Memory B cell (primary cell): ENCODE results near the gene FIBCD1.

Experiments
- ATAC-seq: fragments of 150-1000 bp; cut with Tn5 transposase; 2 replicates; pipeline ENCODE4 v1.10.0; 2021; ENCODE audit warnings: low read depth, mild to moderate bottlenecking, moderate library complexity
- DNase-seq, 2 donors: peaks; one replicate each; pipeline ENCODE4 v3.0.0; 2022; ENCODE audit warnings: low spot score in 2 of 2
- H3K27ac Mint-ChIP-seq: one replicate; pipeline ENCODE4 v1.8.0; 2022; ENCODE audit warnings: mild to moderate bottlenecking, moderate library complexity, mixed read lengths
- H3K27me3 Mint-ChIP-seq: one replicate; pipeline ENCODE4 v1.8.0; 2022; ENCODE audit warnings: mixed read lengths
- H3K36me3 Mint-ChIP-seq: one replicate; pipeline ENCODE4 v1.8.0; 2022; ENCODE audit warnings: mild to moderate bottlenecking, mixed read lengths
- H3K4me1 Mint-ChIP-seq: one replicate; pipeline ENCODE4 v1.8.0; 2022; ENCODE audit warnings: mixed read lengths
- H3K4me3 Mint-ChIP-seq: one replicate; pipeline ENCODE4 v1.8.0; 2022; ENCODE audit warnings: mild to moderate bottlenecking, moderate library complexity, mixed read lengths
- H3K9me3 Mint-ChIP-seq: one replicate; pipeline ENCODE4 v1.8.0; 2022; ENCODE audit warnings: mixed read lengths

FIBCD1 gene

DNA sequence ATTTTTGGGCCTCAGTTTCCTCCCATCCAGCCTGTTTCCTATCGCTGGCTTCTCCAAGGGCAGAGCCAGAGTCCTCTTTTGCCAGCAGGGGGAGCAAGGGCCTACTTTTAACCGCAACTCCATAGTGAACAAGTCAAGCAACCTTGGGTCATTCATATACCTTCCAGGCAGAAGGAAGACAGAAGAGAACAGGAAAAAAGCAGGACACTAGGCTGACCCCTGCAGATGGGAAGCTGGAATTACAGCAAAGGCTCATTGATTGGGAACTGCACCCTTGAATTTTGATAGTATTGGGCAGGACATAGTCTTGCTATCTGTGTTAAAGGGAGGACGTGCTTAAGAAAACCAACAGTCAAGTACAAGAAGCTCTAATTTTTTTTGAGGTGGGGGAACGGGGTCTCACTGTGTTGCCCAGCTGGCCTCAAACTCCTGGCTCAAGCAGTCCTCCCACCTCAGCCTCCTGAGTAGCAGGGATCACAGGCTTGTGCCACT is 72.5 kb downstream of the FIBCD1 start:
- Mint-ChIP-seq H3K4me1 (peaks cover 14% of the 10 kb centered on the region), H3K27ac (no peak overlapping the region), H3K36me3 (peaks cover 4% of the 10 kb centered on the region), H3K9me3 (no peaks in the 10 kb centered on the region), H3K27me3 (no peaks in the 10 kb centered on the region), H3K4me3 (no peak overlapping the region)
- peak; percentile 42 to 52 for DNase-seq
- peak; percentile 67 for ATAC-seq

- H3K4me3 Mint-ChIP-seq = no peak overlapping the region
- no peaks in the 10 kb centered on the region for H3K9me3 Mint-ChIP-seq
- no peaks in the 10 kb centered on the region for H3K27me3 Mint-ChIP-seq
- H3K36me3 Mint-ChIP-seq = peaks cover 5% of the 10 kb centered on the region
- ATAC-seq = no peak
- no peak overlapping the region for H3K27ac Mint-ChIP-seq
- H3K4me1 Mint-ChIP-seq = peaks cover 9% of the 10 kb centered on the region
- DNase-seq = no peak
These were observed 73.1 kb downstream of the FIBCD1 start for GRCh38 chr9:130865921-130866320.

DNA sequence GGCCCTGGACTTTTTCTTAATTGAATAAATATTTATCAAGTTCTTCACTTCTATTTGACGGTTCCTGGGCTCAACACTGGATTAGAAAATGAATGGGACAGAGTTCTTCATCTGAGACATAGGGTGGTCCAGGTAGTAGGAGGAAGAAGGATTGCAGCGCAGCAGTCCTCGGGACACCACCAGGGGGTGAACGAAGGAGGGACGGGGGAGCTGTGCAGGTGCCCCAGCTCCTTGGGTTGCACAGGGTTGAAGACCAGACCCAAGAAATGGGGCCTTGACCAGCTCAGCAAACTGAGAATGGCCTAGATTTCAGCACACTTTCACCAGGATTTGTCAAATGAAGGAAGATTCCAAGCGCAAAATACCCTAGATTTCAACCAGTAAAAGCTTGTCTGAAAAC is 74.5 kb downstream of the FIBCD1 start:
- DNase-seq = no peak
- Mint-ChIP-seq H3K9me3 (no peaks in the 10 kb centered on the region), H3K27me3 (no peaks in the 10 kb centered on the region), H3K4me3 (no peak overlapping the region), H3K27ac (no peak overlapping the region), H3K36me3 (peaks cover 5% of the 10 kb centered on the region), H3K4me1 (peaks cover 4% of the 10 kb centered on the region)
- no peak for ATAC-seq

- H3K9me3 Mint-ChIP-seq = no peaks in the 10 kb centered on the region
- no peak for ATAC-seq
- no peak overlapping the region for H3K27ac Mint-ChIP-seq
- no peak overlapping the region for H3K4me3 Mint-ChIP-seq
- no peak for DNase-seq
- no peaks in the 10 kb centered on the region for H3K27me3 Mint-ChIP-seq
- peaks cover 5% of the 10 kb centered on the region for H3K36me3 Mint-ChIP-seq
- H3K4me1 Mint-ChIP-seq = peaks cover 4% of the 10 kb centered on the region
These were observed 76.3 kb downstream of the FIBCD1 start for GRCh38 chr9:130862747-130863146.

- ATAC-seq (no peak), DNase-seq (no peak)
- Mint-ChIP-seq H3K27me3 (no peaks in the 10 kb centered on the region), H3K36me3 (peaks cover 9% of the 10 kb centered on the region), H3K9me3 (no peaks in the 10 kb centered on the region), H3K4me3 (no peak overlapping the region), H3K27ac (no peak overlapping the region), H3K4me1 (peaks cover 4% of the 10 kb centered on the region)
These were observed 76.8 kb downstream of the FIBCD1 start for GRCh38 chr9:130862217-130862616.

GRCh38 chr9:130861372-130862180 is 77.5 kb downstream of the FIBCD1 start:
- ATAC-seq (no peak), DNase-seq (no peak)
- H3K27me3 Mint-ChIP-seq = no peaks in the 10 kb centered on the region
- H3K27ac Mint-ChIP-seq = no peak overlapping the region
- no peaks in the 10 kb centered on the region for H3K9me3 Mint-ChIP-seq
- H3K36me3 Mint-ChIP-seq = peaks cover 9% of the 10 kb centered on the region
- H3K4me1 Mint-ChIP-seq = peaks cover 4% of the 10 kb centered on the region
- no peak overlapping the region for H3K4me3 Mint-ChIP-seq

- Mint-ChIP-seq H3K9me3 (no peaks in the 10 kb centered on the region), H3K27ac (no peak overlapping the region), H3K4me1 (no peaks in the 10 kb centered on the region), H3K27me3 (no peaks in the 10 kb centered on the region), H3K36me3 (peaks cover 6% of the 10 kb centered on the region), H3K4me3 (no peak overlapping the region)
- ATAC-seq = no peak
- no peak for DNase-seq
These were observed 78.4 kb downstream of the FIBCD1 start for GRCh38 chr9:130860458-130861316.

DNA sequence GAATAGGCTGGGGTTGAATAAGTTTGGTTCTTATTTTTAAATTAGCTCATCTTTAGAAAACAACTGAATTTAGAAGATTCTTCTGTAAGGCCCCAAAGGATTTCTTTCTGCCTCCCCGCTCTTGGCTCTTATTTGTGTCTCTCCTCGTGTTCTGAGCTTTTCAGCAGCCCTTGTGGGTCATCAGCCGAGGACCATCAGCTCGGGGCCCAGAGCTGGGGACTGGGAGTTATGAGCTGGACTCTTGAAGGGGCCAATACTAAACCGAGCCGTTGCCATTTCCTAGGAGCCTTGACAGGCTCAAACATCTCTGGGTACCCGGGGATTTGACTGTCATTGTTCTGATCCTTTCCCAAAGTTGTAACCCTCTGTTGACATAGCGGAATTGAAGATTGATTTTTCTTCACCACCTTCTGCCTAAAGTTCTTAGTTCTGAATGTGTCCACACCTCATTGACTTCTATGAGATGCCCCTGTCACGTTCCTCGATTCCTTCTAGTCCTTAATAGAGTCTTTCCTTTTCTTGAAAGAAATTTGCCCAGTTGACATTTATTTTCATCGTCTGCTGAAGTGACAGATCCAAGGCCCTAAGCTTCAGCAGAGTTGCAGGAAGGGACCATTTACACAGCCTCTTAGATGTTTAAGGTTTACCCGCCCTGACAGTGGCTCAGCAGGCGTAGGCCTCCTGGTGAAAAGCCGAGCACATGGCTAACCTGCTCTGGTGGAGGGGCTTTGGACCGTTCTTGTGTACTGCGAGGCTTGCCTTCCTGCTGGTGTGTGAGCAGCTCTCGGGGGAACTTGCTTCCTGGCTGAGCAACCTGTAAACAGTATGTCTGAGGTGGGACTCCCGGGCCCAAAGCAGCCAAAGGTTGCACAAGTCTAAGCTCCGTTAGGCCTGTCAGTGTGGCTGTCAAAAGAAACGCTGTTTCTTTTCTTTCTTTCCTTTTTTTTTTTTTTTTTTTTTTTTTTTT is 80.0 kb downstream of the FIBCD1 start:
- peaks cover 7% of the 10 kb centered on the region for H3K36me3 Mint-ChIP-seq
- DNase-seq (no peak), ATAC-seq (no peak)
- no peaks in the 10 kb centered on the region for H3K27me3 Mint-ChIP-seq
- no peaks in the 10 kb centered on the region for H3K4me1 Mint-ChIP-seq
- H3K27ac Mint-ChIP-seq = no peak overlapping the region
- H3K4me3 Mint-ChIP-seq = no peak overlapping the region
- no peaks in the 10 kb centered on the region for H3K9me3 Mint-ChIP-seq

DNA sequence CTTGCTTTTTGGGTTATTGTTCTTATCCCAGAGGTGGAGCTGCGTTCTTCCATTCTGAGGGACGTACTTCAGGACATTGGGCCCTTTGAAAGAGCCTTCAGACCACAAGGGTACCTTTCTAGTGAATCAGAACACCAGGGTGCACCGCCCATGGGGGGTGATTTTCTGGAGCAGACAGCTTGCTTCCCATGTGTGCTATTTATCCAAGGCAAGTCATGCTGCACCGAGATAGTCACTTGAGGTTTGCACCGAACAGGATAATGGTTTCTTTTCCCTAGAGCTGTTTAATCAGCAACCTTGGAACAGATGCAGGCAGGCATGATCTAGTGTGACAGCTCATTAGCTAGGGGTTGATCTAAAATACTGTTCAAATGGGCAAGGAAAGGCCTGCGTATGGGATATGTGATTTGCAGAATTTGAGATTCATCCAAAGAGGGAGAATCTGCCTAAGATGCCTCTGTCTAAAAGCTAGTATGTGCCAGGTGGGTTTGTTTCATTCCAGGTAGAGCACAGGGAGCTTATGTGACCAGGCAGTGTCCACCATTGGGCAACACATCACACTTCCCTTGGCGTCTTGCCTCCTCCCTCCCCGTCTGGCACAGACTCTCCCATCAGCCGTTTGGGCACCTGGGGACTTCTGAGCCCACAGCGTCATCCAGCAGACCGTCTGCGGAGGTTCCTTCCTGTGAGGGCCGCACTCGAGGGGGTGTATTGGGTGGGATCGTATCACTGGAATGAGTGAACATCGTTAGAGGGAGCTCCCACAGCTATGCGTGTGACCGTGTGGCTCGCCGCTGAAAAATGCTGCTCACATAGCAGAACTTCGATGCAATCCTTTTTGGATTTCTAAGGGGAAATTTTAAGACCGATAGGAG is 80.9 kb downstream of the FIBCD1 start:
- Mint-ChIP-seq H3K9me3 (no peaks in the 10 kb centered on the region), H3K36me3 (peaks cover 7% of the 10 kb centered on the region), H3K27me3 (no peaks in the 10 kb centered on the region), H3K4me3 (no peak overlapping the region), H3K4me1 (no peaks in the 10 kb centered on the region), H3K27ac (no peak overlapping the region)
- ATAC-seq (no peak), DNase-seq (no peak)

DNA sequence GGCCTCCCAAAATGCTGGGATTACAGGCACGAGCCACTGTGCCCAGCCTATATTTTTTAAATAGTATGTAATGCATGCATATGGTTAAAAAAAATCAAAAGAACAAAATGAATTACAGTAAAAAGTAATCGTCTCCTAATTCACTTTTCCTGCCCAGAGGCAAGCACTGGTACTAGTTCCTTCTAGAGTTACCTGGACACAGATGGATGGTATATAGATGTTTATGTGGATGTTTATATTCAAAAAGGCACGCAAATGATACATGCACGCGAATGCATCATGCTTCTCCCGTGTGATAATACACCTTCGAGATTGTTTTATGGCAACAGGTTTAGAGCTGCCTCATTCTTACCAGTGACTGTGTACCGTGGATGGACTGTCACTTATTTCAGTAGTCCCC is 82.6 kb downstream of the FIBCD1 start:
- Mint-ChIP-seq H3K27ac (no peak overlapping the region), H3K4me3 (no peak overlapping the region), H3K36me3 (peaks cover 6% of the 10 kb centered on the region), H3K27me3 (no peaks in the 10 kb centered on the region), H3K9me3 (no peaks in the 10 kb centered on the region), H3K4me1 (no peaks in the 10 kb centered on the region)
- ATAC-seq = no peak
- DNase-seq = no peak

DNA sequence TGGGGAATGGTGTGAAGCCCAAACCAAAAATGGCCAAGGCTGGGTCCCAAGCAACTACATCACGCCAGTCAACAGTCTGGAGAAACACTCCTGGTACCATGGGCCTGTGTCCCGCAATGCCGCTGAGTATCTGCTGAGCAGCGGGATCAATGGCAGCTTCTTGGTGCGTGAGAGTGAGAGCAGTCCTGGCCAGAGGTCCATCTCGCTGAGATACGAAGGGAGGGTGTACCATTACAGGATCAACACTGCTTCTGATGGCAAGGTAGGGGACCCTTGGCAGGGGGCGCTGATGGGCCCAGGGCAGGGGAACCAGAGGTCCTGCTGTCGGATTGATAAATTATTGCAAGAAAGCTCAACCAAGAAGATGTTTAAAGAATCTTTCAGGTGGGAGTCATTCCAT is 84.2 kb downstream of the FIBCD1 start:
- no peak overlapping the region for H3K27ac Mint-ChIP-seq
- H3K4me1 Mint-ChIP-seq = peaks cover 2% of the 10 kb centered on the region
- H3K9me3 Mint-ChIP-seq = no peaks in the 10 kb centered on the region
- H3K36me3 Mint-ChIP-seq = peaks cover 6% of the 10 kb centered on the region
- no peak for ATAC-seq
- no peak overlapping the region for H3K4me3 Mint-ChIP-seq
- no peaks in the 10 kb centered on the region for H3K27me3 Mint-ChIP-seq
- no peak for DNase-seq

GRCh38 chr9:130854092-130854491 is 85.0 kb downstream of the FIBCD1 start:
- H3K36me3 Mint-ChIP-seq = peaks cover 6% of the 10 kb centered on the region
- H3K9me3 Mint-ChIP-seq = no peaks in the 10 kb centered on the region
- no peaks in the 10 kb centered on the region for H3K27me3 Mint-ChIP-seq
- H3K4me1 Mint-ChIP-seq = peaks cover 3% of the 10 kb centered on the region
- ATAC-seq = no peak
- no peak for DNase-seq
- no peak overlapping the region for H3K27ac Mint-ChIP-seq
- no peak overlapping the region for H3K4me3 Mint-ChIP-seq

DNA sequence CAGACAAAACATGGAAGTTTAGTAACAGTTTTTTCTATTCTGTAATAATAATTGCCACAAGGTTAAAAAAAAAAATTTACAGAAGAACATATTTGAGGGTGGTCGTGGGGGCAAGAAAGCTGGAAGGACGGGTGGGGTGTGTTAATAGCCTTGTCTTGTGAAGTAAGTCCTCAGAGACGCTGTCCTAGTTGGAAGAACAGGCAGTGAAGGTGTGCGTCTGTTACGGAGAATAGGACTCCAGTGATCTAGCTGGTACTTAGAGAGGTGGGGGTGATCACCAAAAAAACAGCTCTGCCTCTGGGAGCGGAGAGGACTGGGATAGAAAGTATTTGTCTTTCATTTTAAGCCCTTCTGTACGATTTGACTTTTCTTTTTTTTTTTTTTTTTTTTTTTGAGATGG is 86.2 kb downstream of the FIBCD1 start:
- peaks cover 6% of the 10 kb centered on the region for H3K36me3 Mint-ChIP-seq
- H3K9me3 Mint-ChIP-seq = no peaks in the 10 kb centered on the region

More for the DNA sequence above, 86.2 kb downstream of the FIBCD1 start:
- DNase-seq = no peak
- no peak for ATAC-seq
- Mint-ChIP-seq H3K4me3 (no peak overlapping the region), H3K27ac (no peak overlapping the region), H3K4me1 (peaks cover 3% of the 10 kb centered on the region), H3K27me3 (no peaks in the 10 kb centered on the region)
